ENCODE data around the gene IFI35. TPM values are rescaled to one million over a fixed set of nuclear protein-coding genes. Genes with fewer than 3 reads are reported as not detected.

Gene IFI35
- total and polyA plus RNA-seq, 2 of the 8 experiments (the other 6 are each of a cell fraction or from before 2014, with no cell fraction given), result 2.5 to 4.7 TPM

DNA sequence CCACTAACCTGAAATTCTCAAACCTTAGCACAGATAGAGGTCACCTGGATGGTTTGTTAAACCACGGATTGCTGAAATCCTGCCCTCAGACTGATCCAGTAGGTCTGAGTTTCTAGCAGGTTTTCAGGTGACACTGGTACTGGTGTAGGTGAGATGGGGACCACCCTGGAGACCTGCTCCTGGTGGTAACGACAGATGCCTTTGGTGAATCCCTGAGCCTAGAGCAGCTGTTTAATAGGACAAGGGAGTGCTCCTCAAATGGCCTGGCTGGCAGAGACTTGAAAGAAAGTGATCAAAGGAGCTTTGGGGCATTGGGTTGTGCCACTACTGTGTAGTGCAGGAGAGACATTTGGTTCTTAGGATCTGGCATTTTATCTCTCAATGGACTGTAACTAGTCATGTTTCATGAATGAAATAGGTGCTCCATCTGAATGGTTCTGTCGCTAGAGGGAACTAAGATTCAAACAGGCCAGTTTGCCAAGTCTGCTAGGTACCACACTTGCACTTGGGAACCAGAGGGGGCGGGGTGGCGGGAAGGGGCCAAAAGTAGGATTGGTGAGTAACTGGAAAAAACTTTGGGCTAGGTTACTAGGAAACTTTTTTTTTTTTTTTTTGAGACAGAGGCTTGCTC lies 2.9 kb upstream of the IFI35 start:
- no peak for FAIRE-seq

More for the DNA sequence above, 2.9 kb upstream of the IFI35 start:
- H3K14ac ChIP-seq (ENCODE audit: insufficient read length), result no peak overlapping the region
- no peak for TF ChIP-seq SRF (IDR thresholded peaks at IDR 0.05; ENCODE audit: low read depth, low read length)
- TF ChIP-seq, protein P1, sequence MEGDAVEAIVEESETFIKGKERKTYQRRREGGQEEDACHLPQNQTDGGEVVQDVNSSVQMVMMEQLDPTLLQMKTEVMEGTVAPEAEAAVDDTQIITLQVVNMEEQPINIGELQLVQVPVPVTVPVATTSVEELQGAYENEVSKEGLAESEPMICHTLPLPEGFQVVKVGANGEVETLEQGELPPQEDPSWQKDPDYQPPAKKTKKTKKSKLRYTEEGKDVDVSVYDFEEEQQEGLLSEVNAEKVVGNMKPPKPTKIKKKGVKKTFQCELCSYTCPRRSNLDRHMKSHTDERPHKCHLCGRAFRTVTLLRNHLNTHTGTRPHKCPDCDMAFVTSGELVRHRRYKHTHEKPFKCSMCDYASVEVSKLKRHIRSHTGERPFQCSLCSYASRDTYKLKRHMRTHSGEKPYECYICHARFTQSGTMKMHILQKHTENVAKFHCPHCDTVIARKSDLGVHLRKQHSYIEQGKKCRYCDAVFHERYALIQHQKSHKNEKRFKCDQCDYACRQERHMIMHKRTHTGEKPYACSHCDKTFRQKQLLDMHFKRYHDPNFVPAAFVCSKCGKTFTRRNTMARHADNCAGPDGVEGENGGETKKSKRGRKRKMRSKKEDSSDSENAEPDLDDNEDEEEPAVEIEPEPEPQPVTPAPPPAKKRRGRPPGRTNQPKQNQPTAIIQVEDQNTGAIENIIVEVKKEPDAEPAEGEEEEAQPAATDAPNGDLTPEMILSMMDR (IDR thresholded peaks at IDR 0.05; ENCODE audit: control extremely low read depth in 1 of 3, insufficient read depth in 1 of 3, low read depth in 1 of 3, low read length in 3 of 3), result peak in 1 of 3 experiments; percentile 24; a peak in 2 of 4 replicates
- peak in 1 of 2 experiments; percentile 1; a peak in 2 of 4 replicates for TF ChIP-seq RAD21 (IDR thresholded peaks at IDR 0.05 in 1 of 2, conservative IDR thresholded peaks at IDR 0.05 in 1 of 2; ENCODE audit: low read depth in 2 of 2, low read length in 2 of 2)
- peak; percentile 59 for TF ChIP-seq POLR2AphosphoS5 (IDR thresholded peaks at IDR 0.05; ENCODE audit: low read depth, low read length)
- no peak overlapping the region for H2AFZ ChIP-seq (ENCODE audit: low read length)
- peaks cover 2% of the 10 kb centered on the region; the same call in 1 of the 2 replicates for H3K79me1 ChIP-seq (ENCODE audit: low read depth, low read length)
- no peak overlapping the region for H2BK5ac ChIP-seq (ENCODE audit: low read depth, low read length)
- ChIA-PET CTCF (ENCODE audit: partially characterized antibody) (interaction anchor here (0.7 to 1.8 kb wide), 3 partner anchors 9 to 34 kb away, joined by 3 to 6 read pairs (median 3); no protein-coding TSS in a partner anchor), POLR2A (ENCODE audit: partially characterized antibody) (interaction anchor here (0.5 to 8.2 kb wide), 4 partner anchors 10 to 72 kb away, joined by 3 to 123 read pairs (median 20); partner anchors contain the start of genes RND2 and VAT1)
- no peak overlapping the region for H2BK15ac ChIP-seq (ENCODE audit: low read length)
- H3K56ac ChIP-seq (replicated peaks; ENCODE audit: insufficient read length, low read depth, low read length), result no peak overlapping the region
- no peak overlapping the region; a peak in 2 of 7 replicates for H3K9ac ChIP-seq (replicated peaks in 1 of 4; ENCODE audit: extremely low read depth in 1 of 4, low read depth in 3 of 4, low read length in 3 of 4)
- H3K23ac ChIP-seq (ENCODE audit: insufficient read length), result no peak overlapping the region
- H3K79me2 ChIP-seq (ENCODE audit: control insufficient read depth in 1 of 2, insufficient read depth in 2 of 2, low read length in 2 of 2), result peaks cover 10 to 16% of the 10 kb centered on the region in 2 experiments
- no peak overlapping the region for H4K91ac ChIP-seq (replicated peaks; ENCODE audit: insufficient read length, low read length)
- H4K5ac ChIP-seq (ENCODE audit: insufficient read length, low read depth, low read length), result no peak overlapping the region
- H2BK120ac ChIP-seq (replicated peaks; ENCODE audit: low read depth, low read length), result no peak overlapping the region
- no peaks in the 10 kb centered on the region for H3K27me3 ChIP-seq (replicated peaks in 1 of 4; ENCODE audit: control insufficient read depth in 3 of 4, extremely low read depth in 1 of 4, insufficient read depth in 3 of 4, low read length in 3 of 4)
- H3K4me2 ChIP-seq (ENCODE audit: insufficient read depth in 1 of 2, low read depth in 2 of 2, low read length in 2 of 2), result no peak overlapping the region
- peaks cover 3 to 10% (median 5%) of the 10 kb centered on the region in 4 experiments; a peak in 6 of 7 replicates for H3K4me1 ChIP-seq (replicated peaks in 1 of 4; ENCODE audit: control insufficient read depth in 3 of 4, insufficient read depth in 4 of 4, low read length in 3 of 4)
- no peak overlapping the region for H3K27ac ChIP-seq (ENCODE audit: low read depth, low read length)
- no peak overlapping the region for H3K18ac ChIP-seq (ENCODE audit: extremely low read depth, low read length)
- peaks cover 18 to 48% (median 33%) of the 10 kb centered on the region in 4 experiments for H3K36me3 ChIP-seq (ENCODE audit: control insufficient read depth in 2 of 4, insufficient read depth in 4 of 4, low read length in 3 of 4)
- WGBS, 2 experiments (ENCODE audit: extremely low coverage in 1 of 2, insufficient coverage in 1 of 2, insufficient read length in 1 of 2, insufficient replicate concordance in 2 of 2, low coverage in 1 of 2, low lambda C conversion rate in 2 of 2, missing lambda C conversion rate in 1 of 2), result 87% methylated on average over 5 of the region's 5 CpGs; no CpG with 5 or more reads in 1 of the 2 experiments
- H3K9me3 ChIP-seq (ENCODE audit: insufficient read depth in 2 of 2, low read depth in 1 of 2, low read length in 1 of 2), result no peaks in the 10 kb centered on the region
- H2BK12ac ChIP-seq (ENCODE audit: low read depth, low read length), result no peak overlapping the region
- H2BK20ac ChIP-seq (ENCODE audit: low read length), result no peak overlapping the region
- peaks cover 4 to 10% of the 10 kb centered on the region in 2 experiments for H4K20me1 ChIP-seq (replicated peaks in 1 of 2; ENCODE audit: control insufficient read depth in 1 of 2, insufficient read depth in 2 of 2, low read length in 2 of 2)
- no peak overlapping the region for H3K4ac ChIP-seq (replicated peaks; ENCODE audit: insufficient read length, low read depth, low read length)
- no peak overlapping the region for H2AK5ac ChIP-seq (ENCODE audit: low read depth, low read length)
- peaks cover 7% of the 10 kb centered on the region for H3K23me2 ChIP-seq (ENCODE audit: low read depth, low read length)
- H4K8ac ChIP-seq (ENCODE audit: extremely low read depth, insufficient read depth, low read length), result no peak overlapping the region
- DNase-seq (ENCODE audit: low read depth in 1 of 2, low spot score in 2 of 2), result no peak
- no peak overlapping the region for H3K4me3 ChIP-seq (ENCODE audit: extremely low read depth in 1 of 4, insufficient read depth in 2 of 4, low read depth in 3 of 4, low read length in 4 of 4)

Measured in H1 (cell line).